ENCODE data around the gene COMMD7. TPM values are rescaled to one million over a fixed set of nuclear protein-coding genes. Genes with fewer than 3 reads are reported as not detected.
A peak's percentile ranks its signal among the peaks of the same experiment; 100 is the strongest.

The COMMD7 gene
- total RNA-seq, 1 experiment from 2014 or later = 66.1 TPM

DNA sequence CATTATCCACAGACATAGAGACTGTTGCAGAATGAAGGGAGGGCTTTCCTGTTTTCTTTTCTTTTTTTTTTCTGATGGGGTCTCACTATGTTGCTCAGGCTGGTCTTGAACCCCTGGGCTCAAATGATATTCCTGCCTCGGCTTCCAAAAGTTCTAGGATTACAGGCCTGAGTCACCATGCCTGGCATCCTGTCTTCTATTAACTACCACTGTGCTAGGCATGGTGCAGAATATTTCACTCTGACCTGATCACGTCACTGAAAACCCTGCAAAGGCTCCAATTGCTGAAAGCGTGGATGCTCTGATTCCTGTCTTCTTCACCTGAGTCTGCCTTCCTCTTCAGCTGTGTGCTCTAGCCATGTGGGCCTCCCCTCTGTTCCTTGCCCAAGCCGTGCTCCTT lies 10.5 kb upstream of the COMMD7 start:
- H3K4me1 Mint-ChIP-seq = peaks cover 65 to 73% of the 10 kb centered on the region in 2 experiments
- Histone ChIP-seq H4K20me1 (ENCODE audit: control insufficient read depth, insufficient read depth, insufficient read length) (no peaks in the 10 kb centered on the region), H3K4me1 (ENCODE audit: insufficient read depth, low read length) (peaks cover 15% of the 10 kb centered on the region; the same call in 1 of the 2 replicates), H3K23me2 (ENCODE audit: insufficient read length, low read depth, low read length, poor library complexity, severe bottlenecking) (no peaks in the 10 kb centered on the region), H2AFZ (ENCODE audit: low read length) (no peak overlapping the region), H3K4me2 (ENCODE audit: insufficient read depth, insufficient read length, low read length) (no peak overlapping the region), H4K5ac (ENCODE audit: insufficient read length, low read depth, low read length) (no peak overlapping the region), H3K23ac (ENCODE audit: insufficient read length, low read depth, low read length) (no peak overlapping the region), H3K9ac (ENCODE audit: extremely low read depth, insufficient read length, low read length) (no peak overlapping the region), H3K27me3 (ENCODE audit: insufficient read depth, low read length) (no peaks in the 10 kb centered on the region), H2BK12ac (ENCODE audit: insufficient read length, low read depth, low read length) (no peak overlapping the region), H2BK15ac (ENCODE audit: low read depth, low read length) (no peak overlapping the region), H3K79me2 (ENCODE audit: insufficient read depth, low read length) (no peaks in the 10 kb centered on the region), H2BK5ac (ENCODE audit: insufficient read length, low read length) (no peak overlapping the region), H3K79me1 (ENCODE audit: insufficient read depth, low read depth, low read length, poor library complexity, severe bottlenecking) (no peaks in the 10 kb centered on the region), H4K91ac (ENCODE audit: insufficient read length, low read depth, low read length) (no peak overlapping the region), H2BK120ac (ENCODE audit: low read depth, low read length, poor library complexity, severe bottlenecking) (no peak overlapping the region), H3K14ac (ENCODE audit: insufficient read depth, low read length) (no peak overlapping the region), H2BK20ac (ENCODE audit: low read depth, low read length, poor library complexity, severe bottlenecking) (no peak overlapping the region), H2AK5ac (ENCODE audit: insufficient read length, low read length) (no peak overlapping the region), H3T11ph (ENCODE audit: low read length) (no peak overlapping the region), H3K9me3 (ENCODE audit: control insufficient read depth, low read depth, low read length) (no peaks in the 10 kb centered on the region), H3K18ac (ENCODE audit: insufficient read length, low read depth, low read length) (no peak overlapping the region), H3K27ac (ENCODE audit: insufficient read length, low read depth, low read length) (no peak overlapping the region), H4K8ac (replicated peaks; ENCODE audit: insufficient read length, low read depth, low read length) (no peak overlapping the region), H3K4ac (ENCODE audit: low read depth, low read length) (no peak overlapping the region), H3K56ac (ENCODE audit: insufficient read length, low read depth, low read length) (no peak overlapping the region)
- TF ChIP-seq, protein P1, sequence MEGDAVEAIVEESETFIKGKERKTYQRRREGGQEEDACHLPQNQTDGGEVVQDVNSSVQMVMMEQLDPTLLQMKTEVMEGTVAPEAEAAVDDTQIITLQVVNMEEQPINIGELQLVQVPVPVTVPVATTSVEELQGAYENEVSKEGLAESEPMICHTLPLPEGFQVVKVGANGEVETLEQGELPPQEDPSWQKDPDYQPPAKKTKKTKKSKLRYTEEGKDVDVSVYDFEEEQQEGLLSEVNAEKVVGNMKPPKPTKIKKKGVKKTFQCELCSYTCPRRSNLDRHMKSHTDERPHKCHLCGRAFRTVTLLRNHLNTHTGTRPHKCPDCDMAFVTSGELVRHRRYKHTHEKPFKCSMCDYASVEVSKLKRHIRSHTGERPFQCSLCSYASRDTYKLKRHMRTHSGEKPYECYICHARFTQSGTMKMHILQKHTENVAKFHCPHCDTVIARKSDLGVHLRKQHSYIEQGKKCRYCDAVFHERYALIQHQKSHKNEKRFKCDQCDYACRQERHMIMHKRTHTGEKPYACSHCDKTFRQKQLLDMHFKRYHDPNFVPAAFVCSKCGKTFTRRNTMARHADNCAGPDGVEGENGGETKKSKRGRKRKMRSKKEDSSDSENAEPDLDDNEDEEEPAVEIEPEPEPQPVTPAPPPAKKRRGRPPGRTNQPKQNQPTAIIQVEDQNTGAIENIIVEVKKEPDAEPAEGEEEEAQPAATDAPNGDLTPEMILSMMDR (conservative IDR thresholded peaks at IDR 0.05) = no peak
- H3K36me3 Mint-ChIP-seq (ENCODE audit: insufficient read depth in 1 of 3, low read depth in 3 of 3) = no peaks in the 10 kb centered on the region
- H3K9me3 Mint-ChIP-seq = no peaks in the 10 kb centered on the region; a peak in 1 of 5 replicates
- H3K4me3 Mint-ChIP-seq = no peak overlapping the region; a peak in 1 of 5 replicates
- no CpG with 5 or more reads among the region's 4 CpGs for WGBS (ENCODE audit: extremely low coverage, insufficient read length, low lambda C conversion rate)
- no peak for DNase-seq
- peak overlapping the region in 2 of 3 experiments; percentile 41 to 83; a peak in 4 of 7 replicates for H3K27ac Mint-ChIP-seq
- H3K27me3 Mint-ChIP-seq (ENCODE audit: low read depth) = no peaks in the 10 kb centered on the region
